Effector memory CD4-positive, alpha-beta T cell (primary cell): ENCODE results near the gene TLK1.

Experiments
- DNase-seq, 3 donors: peaks; one replicate each; pipeline ENCODE4 v3.0.0-alpha.2; 2020
- H3K27ac ChIP-seq: 2 replicates; pipeline ENCODE4 v1.7.0; 2013; ENCODE audit warnings: mild to moderate bottlenecking, low read length, moderate library complexity; ENCODE audit not compliant: insufficient read depth, poor library complexity, severe bottlenecking
- H3K27me3 ChIP-seq: replicated peaks from 2 replicates; pipeline ENCODE4 v1.7.0; 2013; ENCODE audit warnings: mild to moderate bottlenecking, low read length; ENCODE audit not compliant: insufficient read depth, control insufficient read depth, poor library complexity, severe bottlenecking
- H3K36me3 ChIP-seq: 2 replicates; pipeline ENCODE4 v1.7.0; 2013; ENCODE audit warnings: mild to moderate bottlenecking, low read length, moderate library complexity; ENCODE audit not compliant: control insufficient read depth, insufficient read depth
- H3K4me1 ChIP-seq: 2 replicates; pipeline ENCODE4 v1.7.0; 2013; ENCODE audit warnings: low read length, mild to moderate bottlenecking; ENCODE audit not compliant: control insufficient read depth, insufficient read depth, poor library complexity, severe bottlenecking
- H3K4me3 ChIP-seq: 2 replicates; pipeline ENCODE4 v1.7.0; 2013; ENCODE audit warnings: low read length, low read depth, mild to moderate bottlenecking; ENCODE audit not compliant: insufficient read depth, poor library complexity, severe bottlenecking
- H3K9me3 ChIP-seq: 2 replicates; pipeline ENCODE4 v1.7.0; 2013; ENCODE audit warnings: mild to moderate bottlenecking, low read length, moderate library complexity; ENCODE audit not compliant: control insufficient read depth

TLK1 gene

DNA sequence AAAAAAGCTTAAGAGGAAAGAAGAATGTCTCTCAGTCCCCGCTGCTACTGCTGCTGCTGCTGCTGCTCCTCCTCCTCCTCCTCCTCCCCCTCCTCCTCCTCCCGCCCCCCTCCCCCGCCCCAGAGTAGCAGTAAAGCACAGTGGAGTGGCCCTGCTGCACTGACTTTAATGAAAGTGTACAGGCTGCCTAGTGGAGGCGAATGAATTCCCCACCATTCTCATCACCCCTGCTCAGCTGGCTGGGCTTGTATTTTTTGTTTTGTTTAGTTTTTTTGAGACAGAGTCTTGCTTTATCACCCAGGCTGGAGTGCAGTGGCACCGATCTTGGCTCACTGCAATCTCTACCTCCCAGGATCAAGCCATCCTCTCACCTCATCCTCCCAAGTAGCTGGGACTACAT, 197.3 kb downstream of the TLK1 start:
- Histone ChIP-seq H3K4me1 (no peaks in the 10 kb centered on the region), H3K9me3 (no peaks in the 10 kb centered on the region), H3K27me3 (no peaks in the 10 kb centered on the region), H3K27ac (no peak overlapping the region), H3K36me3 (peaks cover 53% of the 10 kb centered on the region), H3K4me3 (no peak overlapping the region)
- no peak for DNase-seq

DNA sequence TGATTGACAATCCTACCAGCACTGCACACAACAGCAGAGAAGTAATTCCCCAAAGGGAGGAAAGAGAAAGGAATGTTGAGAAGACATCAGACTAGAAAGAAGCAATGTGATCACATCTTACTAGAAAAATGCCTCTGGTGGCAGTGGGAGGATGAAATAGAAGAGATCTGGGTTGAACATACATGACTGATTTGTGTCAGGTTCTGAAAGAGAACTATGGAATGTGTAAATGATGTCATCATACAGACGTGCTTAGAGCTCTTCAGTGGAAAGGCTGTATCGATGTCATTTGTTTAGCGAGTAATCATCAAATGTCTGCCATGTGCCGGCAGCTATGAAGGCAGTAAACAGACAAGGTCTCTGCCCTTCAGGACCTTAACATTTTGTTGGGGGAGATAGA, 206.8 kb downstream of the TLK1 start:
- H3K4me3 ChIP-seq: no peak overlapping the region
- H3K27ac ChIP-seq: no peak overlapping the region
- H3K36me3 ChIP-seq: peaks cover 77% of the 10 kb centered on the region
- H3K4me1 ChIP-seq: no peaks in the 10 kb centered on the region
- no peaks in the 10 kb centered on the region for H3K9me3 ChIP-seq
- no peak for DNase-seq
- H3K27me3 ChIP-seq: no peaks in the 10 kb centered on the region

DNA sequence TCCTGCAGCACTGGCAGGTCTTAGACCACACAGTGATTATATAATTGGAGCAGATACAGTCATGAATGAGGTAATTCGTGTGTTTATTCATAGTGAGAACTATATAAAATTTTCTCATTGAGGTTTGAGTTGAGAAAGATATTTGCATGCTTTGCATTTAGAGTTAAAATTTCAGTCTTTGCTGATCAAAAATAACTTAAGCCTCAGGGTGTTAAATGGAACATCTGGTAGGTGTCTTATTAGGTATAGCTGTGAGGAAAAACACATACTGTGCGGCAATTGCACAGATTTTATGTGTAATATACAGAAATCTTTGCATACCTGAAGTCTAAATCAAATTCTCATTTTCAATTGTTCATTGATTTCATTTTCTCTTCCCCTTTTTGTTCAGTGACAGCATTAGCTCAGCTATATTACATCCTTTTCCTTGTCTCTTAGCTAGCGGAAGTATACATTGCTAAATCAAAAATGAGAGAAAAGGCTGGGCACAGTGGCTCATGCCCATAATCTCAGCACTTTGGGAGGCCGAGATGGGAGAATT, 210.4 kb downstream of the TLK1 start:
- no peak overlapping the region for H3K27ac ChIP-seq
- H3K4me3 ChIP-seq: no peak overlapping the region
- no peak for DNase-seq
- no peaks in the 10 kb centered on the region for H3K27me3 ChIP-seq
- no peaks in the 10 kb centered on the region for H3K4me1 ChIP-seq
- no peaks in the 10 kb centered on the region for H3K9me3 ChIP-seq
- peaks cover 52% of the 10 kb centered on the region for H3K36me3 ChIP-seq

DNA sequence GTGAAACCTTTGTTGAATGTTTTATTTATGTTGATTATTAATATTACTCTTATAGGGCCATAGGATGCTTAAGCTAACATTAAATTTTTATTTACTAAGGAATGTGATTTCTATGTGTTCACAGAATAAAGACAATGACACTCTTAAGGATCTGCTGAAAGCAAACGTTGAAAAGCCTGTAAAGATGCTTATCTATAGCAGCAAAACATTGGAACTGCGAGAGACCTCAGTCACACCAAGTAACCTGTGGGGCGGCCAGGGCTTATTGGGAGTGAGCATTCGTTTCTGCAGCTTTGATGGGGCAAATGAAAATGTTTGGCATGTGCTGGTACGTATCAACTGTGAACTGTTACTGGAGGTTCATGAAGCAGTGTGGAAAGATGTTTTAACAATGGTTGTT, 211.3 kb downstream of the TLK1 start:
- peaks cover 44% of the 10 kb centered on the region for H3K36me3 ChIP-seq

DNA sequence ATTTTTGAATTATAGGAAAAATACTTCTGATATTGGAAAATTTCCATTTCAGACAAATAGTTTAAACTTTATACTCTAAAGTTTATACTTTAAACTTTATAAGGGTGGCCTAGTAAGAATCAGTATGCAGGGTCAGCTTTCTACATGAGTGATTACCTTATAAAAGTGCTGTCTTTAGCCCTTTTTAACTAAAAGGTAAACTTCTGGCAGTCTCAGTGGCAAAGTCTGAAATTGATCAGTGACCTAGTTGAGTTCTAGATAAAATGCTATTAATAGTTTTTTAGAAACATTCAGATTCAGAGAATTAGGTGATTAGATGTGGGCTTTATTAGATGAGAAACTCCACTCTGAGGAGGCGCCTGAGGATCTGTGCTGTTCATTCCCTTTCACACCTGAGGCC, 216.1 kb downstream of the TLK1 start:
- no peak overlapping the region for H3K27ac ChIP-seq
- no peaks in the 10 kb centered on the region for H3K27me3 ChIP-seq
- H3K4me3 ChIP-seq: no peak overlapping the region
- H3K36me3 ChIP-seq: peaks cover 3% of the 10 kb centered on the region
- H3K4me1 ChIP-seq: no peaks in the 10 kb centered on the region
- H3K9me3 ChIP-seq: no peaks in the 10 kb centered on the region
- DNase-seq: no peak

More for the DNA sequence above, 211.3 kb downstream of the TLK1 start:
- no peak overlapping the region for H3K27ac ChIP-seq
- no peaks in the 10 kb centered on the region for H3K27me3 ChIP-seq
- no peaks in the 10 kb centered on the region for H3K9me3 ChIP-seq
- H3K4me1 ChIP-seq: no peaks in the 10 kb centered on the region
- no peak overlapping the region for H3K4me3 ChIP-seq
- DNase-seq: no peak

DNA sequence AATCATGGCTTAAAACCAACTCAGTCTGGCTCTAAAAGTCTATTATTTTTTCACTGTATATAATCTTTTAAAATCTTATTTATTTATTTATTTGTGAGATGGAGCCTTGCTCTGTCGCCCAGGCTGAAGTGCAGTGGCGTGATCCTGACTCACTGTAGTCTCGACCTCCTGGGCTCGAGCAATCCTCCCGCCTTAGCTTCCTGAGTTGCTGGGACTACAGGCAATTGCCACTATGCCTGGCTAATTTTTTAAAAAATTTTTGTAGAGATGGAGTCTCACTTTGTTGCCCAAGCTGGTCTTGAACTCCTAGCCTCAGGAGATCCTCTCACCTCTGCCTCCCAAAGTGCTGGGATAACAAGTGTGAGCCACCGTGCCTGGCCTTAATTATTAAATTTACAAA, 217.1 kb downstream of the TLK1 start:
- Histone ChIP-seq H3K4me3 (no peak overlapping the region), H3K27ac (no peak overlapping the region), H3K27me3 (no peaks in the 10 kb centered on the region), H3K4me1 (no peaks in the 10 kb centered on the region), H3K36me3 (no peaks in the 10 kb centered on the region), H3K9me3 (no peaks in the 10 kb centered on the region)
- DNase-seq: no peak

DNA sequence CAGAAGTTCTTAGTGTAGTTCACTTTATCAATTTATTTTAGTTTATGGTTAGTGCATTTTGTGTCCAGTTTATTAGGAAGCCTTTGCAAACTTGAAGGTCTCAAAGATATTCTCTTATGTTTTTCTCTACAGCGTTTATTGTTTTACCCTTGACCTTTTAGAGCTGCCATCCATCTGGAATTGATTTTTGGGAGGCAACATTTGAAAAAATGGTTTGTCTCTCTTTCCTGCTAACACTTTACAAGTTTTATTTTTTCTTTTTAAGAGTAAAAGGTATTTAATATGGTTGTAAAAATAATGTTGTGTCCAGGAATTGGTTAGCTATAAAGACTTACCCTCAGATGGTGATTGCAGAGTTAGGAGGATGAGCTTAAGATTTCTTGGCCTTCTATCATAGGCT, 217.7 kb downstream of the TLK1 start:
- Histone ChIP-seq H3K4me3 (no peak overlapping the region), H3K36me3 (no peaks in the 10 kb centered on the region), H3K4me1 (no peaks in the 10 kb centered on the region), H3K27ac (no peak overlapping the region), H3K27me3 (no peaks in the 10 kb centered on the region), H3K9me3 (no peaks in the 10 kb centered on the region)
- no peak for DNase-seq

DNA sequence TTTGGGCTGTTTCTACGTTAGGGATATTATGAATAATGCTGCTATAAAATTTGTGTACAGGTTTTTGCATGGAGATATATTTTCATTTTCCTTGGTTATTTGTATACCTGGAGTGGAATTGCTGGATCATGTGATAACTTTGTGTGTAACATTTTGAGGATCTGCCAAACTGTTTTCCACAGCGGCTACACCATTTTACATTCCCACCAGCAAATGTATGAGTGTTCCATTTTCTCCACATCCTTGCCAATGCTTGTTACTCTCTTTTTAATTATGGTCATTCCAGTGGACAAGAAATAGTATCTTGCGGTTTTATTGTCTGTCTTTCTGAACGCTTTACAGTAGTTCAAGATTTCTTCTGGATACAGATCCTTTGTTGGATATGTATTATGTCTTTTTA, 218.1 kb downstream of the TLK1 start:
- no peaks in the 10 kb centered on the region for H3K27me3 ChIP-seq
- H3K4me1 ChIP-seq: no peaks in the 10 kb centered on the region
- no peak for DNase-seq
- H3K27ac ChIP-seq: no peak overlapping the region
- H3K36me3 ChIP-seq: peaks cover 2% of the 10 kb centered on the region
- no peak overlapping the region for H3K4me3 ChIP-seq
- no peaks in the 10 kb centered on the region for H3K9me3 ChIP-seq
